Endodermal cell (in vitro differentiated cells): ENCODE measurements around the gene KCNIP4. TPM values are rescaled to one million over a fixed set of nuclear protein-coding genes. Genes with fewer than 3 reads are reported as not detected.

Experiments
- DNase-seq: peaks from one replicate; pipeline ENCODE4 v3.0.0-alpha.2; 2017
- H3K27ac ChIP-seq: 2 replicates; pipeline ENCODE4 v1.5.1; 2013; ENCODE audit warnings: mild to moderate bottlenecking, low read depth, low read length, moderate library complexity
- H3K27me3 ChIP-seq: 2 replicates; pipeline ENCODE4 v1.6.1; 2013; ENCODE audit warnings: mild to moderate bottlenecking, low read length, moderate library complexity; ENCODE audit not compliant: insufficient read depth, control insufficient read depth, poor library complexity, severe bottlenecking
- H3K36me3 ChIP-seq: 2 replicates; pipeline ENCODE4 v1.7.0; 2013; ENCODE audit warnings: mild to moderate bottlenecking, low read length, moderate library complexity; ENCODE audit not compliant: control insufficient read depth, insufficient read depth
- H3K4me1 ChIP-seq: one replicate; pipeline ENCODE4 v1.7.0; 2013; ENCODE audit warnings: low read length; ENCODE audit not compliant: control insufficient read depth, insufficient read depth
- H3K4me3 ChIP-seq: 2 replicates; pipeline ENCODE4 v1.5.1; 2013; ENCODE audit warnings: mild to moderate bottlenecking, low read length, moderate library complexity
- H3K9ac ChIP-seq: 2 replicates; pipeline ENCODE4 v1.6.1; 2013; ENCODE audit warnings: mild to moderate bottlenecking, low read length, moderate library complexity; ENCODE audit not compliant: poor library complexity, severe bottlenecking; ENCODE audit errors: extremely low read depth
- H3K9me3 ChIP-seq: 2 replicates; pipeline ENCODE4 v1.6.1; 2013; ENCODE audit warnings: mild to moderate bottlenecking, low read length, moderate library complexity; ENCODE audit not compliant: control insufficient read depth
- H3K27ac Mint-ChIP-seq: 2 replicates; pipeline ENCODE4 v1.8.0; 2020; ENCODE audit warnings: mixed read lengths
- H3K27me3 Mint-ChIP-seq: 2 replicates; pipeline ENCODE4 v1.8.0; 2021; ENCODE audit warnings: mild to moderate bottlenecking, mixed read lengths; ENCODE audit not compliant: insufficient read depth
- H3K36me3 Mint-ChIP-seq: 2 replicates; pipeline ENCODE4 v1.8.0; 2020; ENCODE audit warnings: low read depth, mixed read lengths
- H3K4me1 Mint-ChIP-seq: 2 replicates; pipeline ENCODE4 v1.8.0; 2020; ENCODE audit warnings: mixed read lengths
- H3K4me3 Mint-ChIP-seq: 2 replicates; pipeline ENCODE4 v1.8.0; 2020; ENCODE audit warnings: mild to moderate bottlenecking, moderate library complexity, mixed read lengths
- H3K9me3 Mint-ChIP-seq: 2 replicates; pipeline ENCODE4 v1.8.0; 2020; ENCODE audit warnings: mild to moderate bottlenecking, mixed read lengths
- CTCF ChIP-seq: fragments of 200-600 bp; sonication (generic); conservative IDR thresholded peaks from 2 replicates; pipeline ENCODE4 v1.5.0; 2021; ENCODE audit warnings: antibody characterized with exemption, mild to moderate bottlenecking
- WGBS, 2 experiments: methylation state at CpG; one replicate each; pipeline versions ENCODE4 v1.1.5 to v1.1.7; 2013; ENCODE audit warnings: missing lambda C conversion rate in 2 of 2, mixed read lengths in 1 of 2; ENCODE audit not compliant: insufficient coverage in 1 of 2, insufficient read length in 1 of 2; 5-methylcytosine and 5-hydroxymethylcytosine counted together
- total RNA-seq, 2 donors: library from RNA; stranded (reverse); fragmentation: NEBNext Ultra II Directional in 1 of 2; extraction: Animal tissue kit (Norgen Biotek cat#: 25700) in 1 of 2; gene quantifications; 2 replicates in 1 of 2; 3 replicates in 1 of 2; pipeline ENCODE4 v1.2.1, GENCODE V29; 2021

The KCNIP4 gene
- total RNA-seq, 2 donors from 2014 or later, result not detected

- Histone ChIP-seq H3K9me3 (no peaks in the 10 kb centered on the region), H3K4me1 (no peaks in the 10 kb centered on the region), H3K27ac (no peak overlapping the region), H3K36me3 (no peaks in the 10 kb centered on the region), H3K9ac (no peak overlapping the region), H3K4me3 (no peak overlapping the region), H3K27me3 (no peaks in the 10 kb centered on the region)
- no peak overlapping the region for H3K27ac Mint-ChIP-seq
- no peaks in the 10 kb centered on the region for H3K4me1 Mint-ChIP-seq
- 89 to 94% methylated on average over 3 of the region's 3 CpGs for WGBS, 2 experiments
- no peaks in the 10 kb centered on the region for H3K9me3 Mint-ChIP-seq
- DNase-seq, result no peak
- H3K27me3 Mint-ChIP-seq, result no peaks in the 10 kb centered on the region
- no peaks in the 10 kb centered on the region for H3K36me3 Mint-ChIP-seq
- TF ChIP-seq CTCF, result no peak
- H3K4me3 Mint-ChIP-seq, result no peak overlapping the region
Measured at GRCh38 chr4:20890761-20891160, 1057.8 kb downstream of the KCNIP4 start.

GRCh38 chr4:20889901-20890300 lies 1058.7 kb downstream of the KCNIP4 start:
- Histone ChIP-seq H3K36me3 (no peaks in the 10 kb centered on the region), H3K9ac (no peak overlapping the region), H3K27me3 (no peaks in the 10 kb centered on the region), H3K4me1 (no peaks in the 10 kb centered on the region), H3K4me3 (no peak overlapping the region), H3K27ac (no peak overlapping the region), H3K9me3 (no peaks in the 10 kb centered on the region)
- H3K27ac Mint-ChIP-seq, result no peak overlapping the region
- H3K4me1 Mint-ChIP-seq, result no peaks in the 10 kb centered on the region
- no peaks in the 10 kb centered on the region for H3K36me3 Mint-ChIP-seq
- H3K4me3 Mint-ChIP-seq, result no peak overlapping the region
- DNase-seq, result no peak
- WGBS, 2 experiments, result 85% methylated on average over 2 of the region's 3 CpGs; no CpG with 5 or more reads in 1 of the 2 experiments
- no peak for TF ChIP-seq CTCF
- no peaks in the 10 kb centered on the region for H3K27me3 Mint-ChIP-seq
- no peaks in the 10 kb centered on the region for H3K9me3 Mint-ChIP-seq

GRCh38 chr4:20883677-20884076 lies 1064.9 kb downstream of the KCNIP4 start:
- H3K27me3 Mint-ChIP-seq, result no peaks in the 10 kb centered on the region
- H3K4me3 Mint-ChIP-seq, result no peak overlapping the region
- H3K36me3 ChIP-seq, result no peaks in the 10 kb centered on the region

More at GRCh38 chr4:20883677-20884076, 1064.9 kb downstream of the KCNIP4 start:
- H3K27ac ChIP-seq, result no peak overlapping the region
- no peak overlapping the region for H3K27ac Mint-ChIP-seq
- H3K4me3 ChIP-seq, result no peak overlapping the region
- H3K36me3 Mint-ChIP-seq, result no peaks in the 10 kb centered on the region
- H3K9me3 ChIP-seq, result no peaks in the 10 kb centered on the region
- DNase-seq, result no peak
- H3K9ac ChIP-seq, result no peak overlapping the region
- no peaks in the 10 kb centered on the region for H3K4me1 Mint-ChIP-seq
- H3K9me3 Mint-ChIP-seq, result no peaks in the 10 kb centered on the region
- 88 to 94% methylated on average over 2 to 3 of the region's 3 CpGs for WGBS, 2 experiments
- no peaks in the 10 kb centered on the region for H3K27me3 ChIP-seq
- TF ChIP-seq CTCF, result no peak
- H3K4me1 ChIP-seq, result no peaks in the 10 kb centered on the region
